Stimulated activated CD4-positive, alpha-beta T cell treated with anti-CD3 and anti-CD28 coated beads, Interleukin-2, amount 100 ng/mL, for 4 hours (primary cell): ENCODE data around the gene LRRC8D.
"Not testable (repeated sequence)": the region's sequence is repeated elsewhere in the genome, so short reads cannot be mapped to it uniquely, and the experiment has no call there.

ENCODE experiments used
- DNase-seq: peaks from one replicate; pipeline ENCODE4 v3.0.0-alpha.2; 2020; ENCODE audit warnings: low read depth

The LRRC8D gene

DNA sequence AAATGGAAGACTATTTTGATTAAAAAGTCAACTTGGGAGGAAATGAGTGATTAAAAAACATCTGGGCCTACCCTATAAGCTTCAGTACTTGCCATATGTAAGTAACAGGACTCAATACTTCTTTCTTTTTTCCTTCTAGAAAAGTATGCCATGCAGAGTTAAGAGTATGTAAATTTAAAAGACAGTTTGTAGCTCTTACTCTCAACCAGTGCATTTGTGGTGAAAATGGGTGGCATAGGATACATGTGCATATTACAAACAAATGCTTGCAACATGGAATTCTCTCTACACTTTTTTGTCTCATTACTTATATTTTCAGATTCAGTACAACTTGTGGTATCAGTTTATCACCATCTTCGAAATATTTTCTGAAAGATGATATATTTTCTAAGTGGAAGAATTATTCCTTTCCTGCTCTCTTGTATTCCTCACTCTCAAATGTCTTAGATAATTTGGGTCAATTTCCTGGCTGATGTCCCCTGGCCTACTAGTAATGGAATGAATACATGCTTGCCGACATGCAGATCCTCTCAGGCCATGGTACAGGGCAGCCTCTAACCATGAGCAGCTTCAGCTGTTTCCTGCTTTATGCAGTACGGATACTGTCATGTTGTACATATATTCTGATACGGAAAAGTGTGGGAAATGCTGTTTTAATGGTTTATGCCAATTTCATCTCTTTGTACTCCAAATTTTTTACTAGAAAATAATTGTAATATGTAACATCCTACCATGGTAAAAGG lies 92.7 kb downstream of the LRRC8D start:
- DNase-seq: no peak

DNA sequence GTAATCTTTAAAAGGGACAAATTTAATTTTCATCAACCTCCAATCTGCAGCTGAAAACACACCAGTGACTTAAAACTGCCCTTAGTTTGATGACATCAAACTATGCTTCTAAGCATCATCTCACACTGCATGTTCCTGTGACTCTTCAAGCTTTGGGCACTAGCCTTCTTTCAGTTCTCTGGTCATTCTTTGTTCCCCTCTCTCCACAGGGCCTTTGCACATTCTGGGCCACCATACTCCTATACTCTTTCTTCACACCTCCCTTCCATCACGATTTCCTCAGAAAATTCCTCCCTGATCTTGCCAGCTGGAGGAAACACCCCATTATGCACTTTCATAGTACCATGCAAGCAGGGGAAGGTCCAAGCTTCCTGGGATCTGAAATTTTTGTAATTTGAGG lies 96.5 kb downstream of the LRRC8D start:
- DNase-seq: no peak

DNA sequence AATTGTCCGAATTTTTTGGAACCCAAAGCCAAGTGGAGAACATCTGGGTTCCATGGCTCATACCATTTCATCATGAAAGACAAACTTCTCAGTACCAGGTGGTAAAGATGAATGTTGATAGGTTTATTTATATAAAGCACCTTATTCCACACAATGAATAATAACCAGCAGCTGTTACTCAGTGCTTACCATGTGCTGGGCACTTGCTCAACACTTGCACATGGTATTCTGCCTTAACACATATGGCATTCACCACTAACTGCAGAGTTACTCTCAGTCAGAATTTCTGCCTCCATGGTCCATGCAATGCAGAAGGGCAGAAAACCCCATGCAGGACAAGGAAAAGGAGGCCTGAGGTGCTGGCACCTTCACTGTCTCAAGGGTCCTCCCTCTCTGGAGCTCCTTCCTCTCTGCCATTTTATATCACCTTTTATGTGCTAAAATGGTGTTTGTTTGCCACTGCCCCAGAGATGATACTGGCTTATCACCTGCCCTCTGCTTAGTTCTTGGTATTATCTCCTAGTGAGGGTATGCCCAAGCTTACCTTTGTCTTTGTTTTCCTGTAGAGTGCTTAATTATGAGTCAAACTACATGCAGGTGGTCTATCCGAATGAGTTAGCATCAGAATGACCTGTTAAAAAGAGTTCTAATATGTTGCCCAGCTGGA lies 97.4 kb downstream of the LRRC8D start:
- no peak for DNase-seq

DNA sequence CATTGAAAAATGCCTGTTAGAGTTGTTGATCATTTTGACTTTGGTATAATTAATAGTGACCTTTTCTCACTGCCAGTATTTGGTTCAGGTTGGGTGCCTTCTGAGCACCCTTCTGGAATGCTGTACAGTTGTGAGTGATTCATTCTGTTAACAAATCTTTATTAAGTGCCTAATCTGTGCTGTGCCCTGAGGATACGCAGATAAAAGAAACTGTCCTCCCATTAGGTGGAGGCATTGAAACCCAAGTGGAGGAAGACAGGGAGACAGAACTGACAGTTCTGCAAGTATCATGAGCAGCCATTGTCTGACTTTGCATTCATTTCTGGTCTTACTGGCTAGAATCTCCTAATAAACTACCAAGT lies 97.9 kb downstream of the LRRC8D start:
- no peak for DNase-seq

DNA sequence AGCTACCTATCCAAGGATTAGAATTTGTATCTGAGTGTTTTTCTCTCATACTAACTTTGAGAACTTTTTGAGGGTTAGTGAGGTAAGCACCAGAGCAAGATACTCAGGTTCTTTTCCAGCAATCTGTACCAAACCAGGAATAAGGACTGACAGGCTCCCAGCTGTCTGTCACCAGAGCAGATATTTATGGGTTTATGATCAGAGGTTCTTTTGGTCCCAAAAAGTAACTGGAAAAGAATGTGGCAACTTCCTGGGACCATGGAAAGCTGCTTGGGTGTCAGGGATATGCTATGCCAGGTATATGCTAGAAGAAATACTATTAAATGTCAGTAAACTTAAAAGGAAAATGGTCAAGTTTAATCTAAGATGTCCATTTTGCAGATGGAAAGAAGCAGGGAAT lies 98.3 kb downstream of the LRRC8D start:
- DNase-seq: no peak

DNA sequence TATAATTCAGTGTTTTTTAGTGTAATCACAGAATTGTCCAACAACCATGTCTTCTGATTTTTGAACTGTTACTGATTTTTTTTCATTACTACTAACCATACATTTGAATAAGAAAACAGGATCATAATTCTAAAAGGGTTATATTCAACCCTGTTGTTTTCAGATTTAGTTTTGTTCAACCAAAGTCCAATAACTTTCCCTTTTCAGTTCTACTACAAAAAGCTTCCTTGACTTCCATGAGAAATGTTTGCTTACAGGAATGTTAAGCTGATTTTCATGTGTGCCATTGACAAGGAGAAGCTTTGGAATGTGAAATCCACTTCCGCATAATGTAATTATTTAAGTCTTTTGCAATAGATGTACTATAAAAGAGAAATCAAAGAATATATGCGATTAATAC lies 102.1 kb downstream of the LRRC8D start:
- no peak for DNase-seq

DNA sequence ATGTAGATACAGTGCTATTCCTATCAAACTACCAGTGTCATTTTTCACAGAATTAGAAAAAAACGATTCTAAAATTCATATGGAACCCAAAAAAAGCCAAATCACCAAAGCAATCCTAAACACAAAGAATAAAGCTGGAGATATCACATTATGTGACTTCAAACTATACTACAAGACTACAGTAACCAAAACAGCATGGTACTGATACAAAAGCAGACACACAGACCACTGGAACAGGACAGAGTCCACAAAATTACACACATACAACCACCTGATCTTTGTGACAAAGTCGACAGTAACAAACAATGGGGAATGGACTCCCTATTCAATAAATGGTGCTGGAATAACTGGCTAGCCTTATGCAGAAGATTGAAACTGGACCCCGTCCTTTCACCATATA lies 102.7 kb downstream of the LRRC8D start:
- DNase-seq: no peak

DNA sequence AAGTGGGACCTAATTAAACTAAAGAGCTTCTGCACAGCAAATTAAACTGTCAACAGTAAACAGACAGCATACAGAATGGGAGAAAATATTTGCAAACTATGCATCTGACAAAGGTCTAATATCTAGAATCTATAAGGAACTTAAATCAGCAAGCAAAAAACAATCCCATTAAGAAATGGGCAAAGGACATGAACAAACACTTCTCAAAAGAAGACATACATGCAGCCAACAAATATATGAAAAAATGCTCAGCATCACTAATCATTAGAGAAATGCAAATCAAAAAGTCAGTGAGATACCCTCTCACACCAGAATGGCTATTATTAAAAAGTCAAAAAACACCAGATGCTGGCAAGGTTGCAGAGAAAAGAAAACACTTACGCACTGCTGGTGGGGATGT lies 103.2 kb downstream of the LRRC8D start:
- not testable (repeated sequence) for DNase-seq

DNA sequence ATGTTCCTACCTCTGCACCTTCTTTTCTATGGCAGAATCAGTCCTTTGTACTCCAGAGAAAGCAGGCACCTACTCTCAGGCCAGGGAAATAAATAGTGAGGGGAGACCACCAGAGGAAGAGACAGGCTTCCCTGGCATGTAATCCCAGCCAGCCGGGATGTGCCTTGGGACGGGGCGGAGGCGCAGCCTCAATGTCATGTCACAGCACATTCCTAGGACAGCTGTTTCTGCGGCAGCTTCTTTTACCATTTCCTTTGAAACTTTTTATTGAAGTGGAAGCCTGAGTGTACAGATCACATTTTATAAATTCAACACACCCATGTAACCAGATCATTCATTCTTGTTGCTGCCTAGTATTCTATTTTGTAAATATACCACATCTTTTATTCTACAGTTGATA lies 106.2 kb downstream of the LRRC8D start:
- DNase-seq: no peak

DNA sequence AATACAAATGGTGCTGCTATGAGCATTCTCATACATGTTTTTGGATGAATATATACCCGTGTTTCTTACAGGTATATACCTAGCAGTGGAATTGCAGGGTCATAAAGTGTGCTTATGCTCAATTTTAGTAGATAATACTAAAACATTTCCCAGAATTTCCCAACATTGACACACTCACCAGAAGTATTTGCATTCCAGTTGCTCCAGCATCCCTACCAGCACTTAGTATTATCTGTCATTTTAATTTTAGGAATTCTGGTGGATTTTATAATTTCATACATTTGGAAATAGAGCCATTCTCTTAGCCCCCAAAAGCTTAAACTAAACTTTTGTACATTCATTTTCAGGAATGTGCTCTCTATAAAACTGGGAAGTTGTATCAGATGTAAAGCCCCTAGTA lies 106.6 kb downstream of the LRRC8D start:
- no peak for DNase-seq

DNA sequence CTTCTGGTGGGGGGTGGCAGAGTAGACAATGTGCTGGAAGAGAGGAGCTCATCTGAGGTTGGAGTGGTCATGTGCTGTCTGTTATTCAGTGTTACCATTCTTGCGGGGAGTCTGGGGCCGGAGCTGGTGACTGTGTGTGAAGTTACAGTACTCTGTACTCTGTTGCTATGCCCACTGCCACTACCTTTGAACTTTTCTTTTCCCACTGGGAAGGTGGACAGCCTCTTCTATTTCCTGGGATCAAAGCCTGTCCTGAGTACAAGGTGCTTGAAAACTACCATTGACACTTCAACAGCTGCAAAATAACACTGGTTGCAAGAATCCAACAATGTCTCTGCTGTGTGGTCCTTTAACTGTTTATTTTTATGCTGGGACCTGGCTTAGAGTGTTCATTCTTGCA lies 107.7 kb downstream of the LRRC8D start:
- DNase-seq: no peak

DNA sequence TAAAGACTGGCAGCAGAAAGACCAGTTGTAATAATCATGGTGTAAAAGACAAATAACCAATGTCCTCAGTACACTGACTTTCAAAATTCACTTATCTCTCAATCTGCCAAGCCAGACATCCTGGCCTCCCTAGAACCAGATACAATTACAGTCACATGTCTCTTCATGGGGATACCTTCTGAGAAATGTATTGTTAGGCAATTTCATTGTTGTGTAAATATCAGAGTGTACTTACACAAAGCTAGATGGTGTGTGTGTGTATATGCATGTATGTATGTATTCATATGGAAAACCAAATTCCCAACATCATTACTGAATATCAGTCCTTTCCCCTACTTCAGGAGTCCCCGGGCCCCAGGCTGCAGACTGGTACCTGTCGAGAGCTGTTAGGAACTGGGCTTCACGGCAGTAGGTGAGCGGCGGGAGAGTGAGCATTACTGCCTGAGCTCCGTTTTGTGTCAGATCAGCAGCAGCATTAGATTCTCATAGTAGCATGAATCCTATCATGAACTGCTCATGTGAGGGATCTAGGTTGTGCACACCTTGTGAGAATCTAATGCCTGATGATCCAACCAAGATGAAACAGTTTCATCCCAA lies 108.7 kb downstream of the LRRC8D start:
- no peak for DNase-seq

DNA sequence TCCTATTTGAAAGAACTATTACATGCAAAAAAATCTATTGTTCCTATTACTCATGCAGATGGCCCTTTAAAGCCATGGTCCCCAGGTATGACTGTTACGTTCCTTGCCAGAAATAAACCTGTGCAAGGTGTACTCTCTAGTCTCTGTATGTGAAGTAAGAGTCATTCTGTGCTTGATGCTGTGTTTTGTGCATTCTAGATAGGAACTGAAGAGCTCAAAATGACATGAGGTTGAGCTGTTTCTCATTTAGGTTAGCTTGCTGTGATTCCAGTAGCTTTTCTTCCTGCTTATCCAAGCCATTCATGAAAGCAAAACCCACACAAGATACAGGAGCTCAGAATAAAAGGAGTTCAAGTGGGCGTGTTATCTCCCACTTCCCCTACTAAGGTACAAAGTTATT lies 109.7 kb downstream of the LRRC8D start:
- no peak for DNase-seq

DNA sequence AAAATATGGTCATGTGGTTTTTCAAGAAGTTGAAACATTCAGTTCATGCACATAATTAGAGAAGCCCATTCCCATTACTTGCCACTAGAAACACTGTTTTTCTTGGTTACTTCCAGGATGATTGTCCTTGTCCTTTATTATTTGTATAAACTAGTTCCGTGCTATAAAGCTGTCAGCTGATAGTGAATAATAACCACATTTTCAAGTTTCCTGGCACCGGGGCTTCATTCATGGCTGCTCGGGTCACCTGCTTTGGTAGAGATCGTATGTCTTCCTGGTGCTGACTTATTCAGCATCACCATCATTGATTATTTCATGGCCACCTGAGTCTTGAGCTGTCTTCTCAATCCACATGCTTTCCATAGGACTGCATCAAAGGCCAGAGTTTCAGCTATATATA lies 111.1 kb downstream of the LRRC8D start:
- DNase-seq: no peak

DNA sequence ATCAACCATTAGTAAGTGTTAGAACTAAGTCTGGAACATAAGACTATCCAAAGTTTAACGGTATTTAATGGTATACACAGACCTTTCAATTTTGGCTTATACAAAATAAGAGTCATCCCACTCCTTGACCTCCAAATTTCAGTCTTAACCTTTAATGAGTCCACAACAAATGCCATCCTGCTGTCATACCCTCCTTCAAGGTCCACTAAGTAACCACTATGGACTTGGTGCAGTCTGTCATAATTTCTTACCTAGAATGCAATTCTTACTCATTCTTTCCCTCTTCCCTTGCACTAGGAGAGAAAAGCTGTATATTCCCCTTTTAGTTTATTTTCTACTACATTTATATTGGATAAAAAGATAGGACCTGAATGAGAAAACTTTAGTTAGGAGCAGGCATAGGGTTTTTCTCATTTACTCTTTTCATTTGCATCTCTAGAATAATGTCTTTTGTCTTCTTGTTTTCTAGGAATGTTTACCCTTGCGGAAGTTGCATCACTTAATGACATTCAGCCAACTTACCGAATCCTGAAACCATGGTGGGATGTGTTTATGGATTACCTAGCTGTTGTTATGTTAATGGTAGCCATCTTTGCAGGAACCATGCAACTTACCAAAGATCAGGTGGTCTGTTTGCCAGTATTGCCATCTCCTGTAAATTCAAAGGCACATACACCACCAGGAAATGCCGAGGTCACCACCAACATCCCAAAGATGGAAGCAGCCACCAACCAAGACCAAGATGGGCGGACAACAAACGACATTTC lies 111.9 kb downstream of the LRRC8D start:
- no peak for DNase-seq

DNA sequence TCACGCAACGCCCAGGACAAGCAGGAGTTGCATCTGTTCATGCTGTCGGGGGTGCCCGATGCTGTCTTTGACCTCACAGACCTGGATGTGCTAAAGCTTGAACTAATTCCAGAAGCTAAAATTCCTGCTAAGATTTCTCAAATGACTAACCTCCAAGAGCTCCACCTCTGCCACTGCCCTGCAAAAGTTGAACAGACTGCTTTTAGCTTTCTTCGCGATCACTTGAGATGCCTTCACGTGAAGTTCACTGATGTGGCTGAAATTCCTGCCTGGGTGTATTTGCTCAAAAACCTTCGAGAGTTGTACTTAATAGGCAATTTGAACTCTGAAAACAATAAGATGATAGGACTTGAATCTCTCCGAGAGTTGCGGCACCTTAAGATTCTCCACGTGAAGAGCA lies 113.6 kb downstream of the LRRC8D start:
- DNase-seq: no peak

DNA sequence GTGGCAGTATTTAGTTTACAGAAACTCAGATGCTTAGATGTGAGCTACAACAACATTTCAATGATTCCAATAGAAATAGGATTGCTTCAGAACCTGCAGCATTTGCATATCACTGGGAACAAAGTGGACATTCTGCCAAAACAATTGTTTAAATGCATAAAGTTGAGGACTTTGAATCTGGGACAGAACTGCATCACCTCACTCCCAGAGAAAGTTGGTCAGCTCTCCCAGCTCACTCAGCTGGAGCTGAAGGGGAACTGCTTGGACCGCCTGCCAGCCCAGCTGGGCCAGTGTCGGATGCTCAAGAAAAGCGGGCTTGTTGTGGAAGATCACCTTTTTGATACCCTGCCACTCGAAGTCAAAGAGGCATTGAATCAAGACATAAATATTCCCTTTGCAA lies 114.4 kb downstream of the LRRC8D start:
- no peak for DNase-seq

DNA sequence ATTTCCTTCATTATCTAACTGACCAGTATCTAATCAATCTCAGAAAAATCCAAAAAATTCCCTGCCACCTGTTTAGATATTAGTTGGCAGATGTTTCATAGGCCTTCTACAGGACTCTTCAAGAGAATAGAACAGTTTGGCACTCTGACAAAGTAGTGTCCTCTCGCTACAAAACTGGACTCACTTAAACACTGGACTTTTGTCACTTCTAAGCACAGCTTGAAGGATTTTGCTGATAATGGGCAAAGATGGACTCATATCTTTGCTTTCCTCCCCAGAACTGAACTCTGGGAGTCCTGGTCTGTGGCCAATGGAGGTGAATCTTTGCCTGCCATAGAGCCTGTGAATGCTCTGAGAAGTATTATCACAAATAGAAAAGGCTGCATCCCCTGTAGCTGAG lies 115.9 kb downstream of the LRRC8D start:
- no peak for DNase-seq

DNA sequence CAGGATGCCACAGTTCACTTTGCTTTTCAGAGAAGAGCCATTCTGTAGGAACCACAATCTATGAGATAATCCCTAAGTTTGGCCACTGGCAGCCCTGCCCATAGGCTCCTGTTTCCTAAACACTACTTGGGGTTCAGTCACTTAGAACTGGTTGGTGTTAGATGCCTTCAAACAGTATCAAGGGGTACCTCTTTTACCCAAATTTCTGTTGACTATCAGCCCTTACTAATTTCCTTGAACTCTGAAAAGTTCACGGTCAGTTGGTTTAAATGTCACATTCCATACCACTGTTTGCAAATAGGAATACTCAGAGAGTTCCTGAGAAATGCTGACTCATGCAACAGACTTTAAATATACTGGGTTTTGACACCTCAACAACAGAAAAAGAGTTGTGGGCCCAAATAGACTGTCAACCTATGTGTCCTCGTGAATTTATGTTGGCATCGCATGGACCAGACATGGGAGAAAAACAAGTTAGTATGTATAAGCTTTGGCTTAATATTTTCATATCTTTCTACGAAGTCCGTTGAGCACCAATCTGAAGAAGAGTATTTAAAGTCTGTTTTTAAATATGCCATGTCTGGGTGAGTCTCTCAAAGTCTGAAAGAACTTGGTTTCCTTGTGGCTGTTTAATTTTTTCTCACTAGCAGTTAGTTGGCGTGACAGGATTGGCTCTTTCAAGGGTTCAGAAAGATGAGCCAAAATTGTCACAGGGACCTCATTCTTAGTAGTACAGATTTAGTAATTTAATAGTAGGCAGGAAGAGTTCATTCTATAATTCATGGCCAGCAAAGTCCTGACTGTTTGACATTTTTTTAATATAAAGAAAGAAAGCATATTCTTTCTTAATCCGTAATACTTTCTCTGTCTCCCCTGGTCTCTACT lies 117.6 kb downstream of the LRRC8D start:
- no peak for DNase-seq

DNA sequence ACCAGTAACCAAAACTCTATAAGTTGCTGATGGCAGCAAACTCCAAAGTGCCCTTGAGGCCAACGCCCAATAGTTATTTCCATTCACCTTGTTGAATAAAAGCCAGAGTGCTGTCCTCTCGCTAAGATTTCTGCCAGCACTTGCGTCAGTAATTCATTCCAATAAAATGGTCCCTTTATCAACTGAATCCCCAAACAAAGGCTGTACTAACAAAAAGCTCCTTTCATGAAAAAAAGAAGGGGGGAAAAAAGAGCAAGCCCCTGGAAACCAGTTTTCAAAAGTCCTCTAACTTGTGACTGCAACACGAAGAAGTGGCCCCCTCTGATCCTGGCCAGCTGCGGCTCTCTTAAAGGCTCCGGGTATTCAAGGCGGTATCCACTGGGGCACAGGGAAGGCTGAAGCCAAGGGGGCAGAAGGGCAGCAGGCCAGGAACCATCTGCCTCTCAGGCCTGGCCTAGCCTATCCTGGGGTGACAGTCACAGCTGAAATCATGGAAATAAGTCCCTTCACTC lies 118.3 kb downstream of the LRRC8D start:
- no peak for DNase-seq

DNA sequence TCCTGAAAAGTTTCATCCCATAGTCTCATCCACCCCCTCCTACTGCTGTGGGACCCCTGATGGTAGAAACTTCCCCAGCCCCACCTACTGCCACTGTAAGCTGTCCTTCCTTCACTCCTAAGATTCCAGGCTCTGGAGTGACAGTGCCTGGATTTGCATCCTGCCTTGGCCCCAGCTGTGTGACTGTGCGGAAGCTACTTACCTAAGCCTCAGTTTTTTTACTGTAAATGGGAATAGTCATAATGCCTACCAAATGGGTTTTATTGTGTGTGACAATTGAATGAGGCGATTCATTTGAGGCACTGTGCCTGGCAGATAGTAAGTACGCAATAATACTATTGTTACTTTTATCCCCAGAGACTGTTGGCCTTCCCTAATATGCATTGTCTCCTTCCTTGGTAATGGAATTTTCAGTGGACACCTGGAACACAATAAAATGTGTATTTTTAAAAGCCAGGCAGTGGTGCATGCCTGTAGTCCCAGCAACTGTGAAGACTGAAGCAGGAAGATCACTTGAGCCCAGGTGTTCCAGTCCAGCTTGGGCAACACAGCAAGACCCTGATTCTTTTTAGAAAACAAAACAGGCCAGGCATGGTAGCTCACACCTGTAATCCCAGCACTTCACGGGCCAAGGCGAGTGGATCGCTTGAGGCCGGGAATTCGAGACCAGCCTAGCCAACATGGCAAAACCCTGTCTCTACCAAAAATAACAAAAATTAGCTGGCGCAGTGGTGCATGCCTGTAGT lies 119.0 kb downstream of the LRRC8D start:
- no peak for DNase-seq
